GM23338 (cell line): ENCODE data around the gene LY6G6D. TPM values are rescaled to one million over a fixed set of nuclear protein-coding genes. Genes with fewer than 3 reads are reported as not detected.

Source experiments
- ATAC-seq: fragments of 200-7000 bp; cut with Tn5 transposase; 3 replicates; pipeline ENCODE4 v1.9.1; 2020
- DNase-seq: peaks from one replicate; pipeline ENCODE4 v3.0.0-alpha.2; 2015; ENCODE audit warnings: low spot score
- H2AFZ ChIP-seq: fragments of 200-600 bp; sonication (generic); 2 replicates; pipeline ENCODE4 v1.8.0; 2016; ENCODE audit warnings: antibody characterized with exemption, mild to moderate bottlenecking, moderate library complexity
- H3F3A ChIP-seq: fragments of 200-600 bp; sonication (generic); replicated peaks from 2 replicates; pipeline ENCODE4 v1.8.0; 2017; ENCODE audit warnings: antibody characterized with exemption, mixed run types, low read depth
- H3K27ac ChIP-seq: fragments of 200-600 bp; sonication (generic); 2 replicates; pipeline ENCODE4 v1.6.1; 2016; ENCODE audit warnings: low read depth
- H3K27me3 ChIP-seq: fragments of 200-600 bp; sonication (generic); 2 replicates; pipeline ENCODE4 v1.8.0; 2016; ENCODE audit warnings: mild to moderate bottlenecking, mixed run types, moderate library complexity; ENCODE audit not compliant: insufficient read depth
- H3K36me3 ChIP-seq: fragments of 200-600 bp; sonication (generic); 2 replicates; pipeline ENCODE4 v1.8.0; 2016; ENCODE audit warnings: mild to moderate bottlenecking; ENCODE audit not compliant: insufficient read depth
- H3K4me1 ChIP-seq: fragments of 200-600 bp; sonication (generic); 2 replicates; pipeline ENCODE4 v1.8.0; 2016; ENCODE audit warnings: mild to moderate bottlenecking, moderate library complexity; ENCODE audit not compliant: insufficient read depth
- H3K4me2 ChIP-seq: fragments of 200-600 bp; sonication (generic); 2 replicates; pipeline ENCODE4 v1.7.1; 2017; ENCODE audit warnings: mixed run types
- H3K4me3 ChIP-seq: fragments of 200-600 bp; sonication (generic); 2 replicates; pipeline ENCODE4 v1.6.1; 2016; ENCODE audit warnings: mixed run types
- H3K79me2 ChIP-seq: fragments of 200-600 bp; sonication (generic); replicated peaks from 2 replicates; pipeline ENCODE4 v1.8.0; 2017; ENCODE audit warnings: mild to moderate bottlenecking; ENCODE audit not compliant: insufficient read depth
- H3K9me2 ChIP-seq: fragments of 200-600 bp; sonication (generic); 2 replicates; pipeline ENCODE4 v1.8.0; 2017; ENCODE audit not compliant: insufficient read depth
- H4K20me1 ChIP-seq: fragments of 200-600 bp; sonication (generic); replicated peaks from 2 replicates; pipeline ENCODE4 v1.8.0; 2017; ENCODE audit warnings: mild to moderate bottlenecking; ENCODE audit not compliant: insufficient read depth
- H3K27ac Mint-ChIP-seq: 2 replicates; pipeline ENCODE4 v1.8.0; 2020; ENCODE audit warnings: inconsistent platforms, mild to moderate bottlenecking, moderate library complexity, mixed read lengths
- H3K27me3 Mint-ChIP-seq: 3 replicates; pipeline ENCODE4 v1.8.0; 2022; ENCODE audit warnings: low read depth, mild to moderate bottlenecking, moderate library complexity, mixed read lengths, inconsistent platforms; ENCODE audit not compliant: insufficient read depth, poor library complexity
- H3K36me3 Mint-ChIP-seq: 3 replicates; pipeline ENCODE4 v1.8.0; 2021; ENCODE audit warnings: low read depth, mild to moderate bottlenecking, inconsistent platforms, moderate library complexity, mixed read lengths
- H3K4me1 Mint-ChIP-seq: 3 replicates; pipeline ENCODE4 v1.8.0; 2020; ENCODE audit warnings: mild to moderate bottlenecking, inconsistent platforms, mixed read lengths
- H3K4me3 Mint-ChIP-seq: 3 replicates; pipeline ENCODE4 v1.8.0; 2021; ENCODE audit warnings: moderate library complexity, mild to moderate bottlenecking, inconsistent platforms, mixed read lengths
- H3K9me3 Mint-ChIP-seq: 3 replicates; pipeline ENCODE4 v1.8.0; 2020; ENCODE audit warnings: moderate library complexity, mild to moderate bottlenecking, inconsistent platforms, mixed read lengths
- CREB1 ChIP-seq: fragments of 250-450 bp; sonication (Bioruptor Pico); IDR thresholded peaks from 2 replicates; pipeline ENCODE4 v1.5.0; 2020; ENCODE audit warnings: low read depth, mild to moderate bottlenecking, moderate library complexity
- EZH2 ChIP-seq: fragments of 200-600 bp; sonication (generic); IDR thresholded peaks from one replicate; pipeline ENCODE4 v1.8.0; 2017; ENCODE audit warnings: antibody characterized with exemption, mild to moderate bottlenecking, low read depth; ENCODE audit not compliant: unreplicated experiment
- EZH2phosphoT487 ChIP-seq: fragments of 200-600 bp; sonication (generic); IDR thresholded peaks from one replicate; pipeline ENCODE4 v1.8.1; 2018; ENCODE audit warnings: antibody characterized with exemption; ENCODE audit not compliant: unreplicated experiment
- POLR2AphosphoS5 ChIP-seq: IDR thresholded peaks from 2 replicates; pipeline ENCODE4 v1.6.1; 2016; ENCODE audit warnings: antibody characterized with exemption, low read depth
- ZNF331 ChIP-seq: fragments of 250-450 bp; sonication (Bioruptor Pico); IDR thresholded peaks from 2 replicates; pipeline ENCODE4 v1.5.0; 2020; ENCODE audit warnings: low read depth, mild to moderate bottlenecking, moderate library complexity
- polyA plus RNA-seq: library from polyadenylated mRNA; unstranded; fragments of >200 nt; fragmentation: Nextera tagmentation; extraction: Ambion mirVana; gene quantifications from 2 replicates; pipeline ENCODE4 v1.2.1, GENCODE V29; 2016
- total RNA-seq: library from RNA; depleted of rRNA; stranded (reverse); fragments of >200 nt; shearing (Covaris generic); gene quantifications from 2 replicates; pipeline ENCODE4 v1.2.3, GENCODE V29; 2014
- TF ChIP-seq, protein P1 (sequence below): fragments of 250-450 bp; sonication (Bioruptor Pico); IDR thresholded peaks from 2 replicates; pipeline ENCODE4 v1.5.0; 2020; ENCODE audit warnings: mild to moderate bottlenecking, moderate library complexity
- TF ChIP-seq, protein P2 (sequence below), 2 experiments: fragments of 200-600 bp in 1 of 2; sonication (generic) in 1 of 2; conservative IDR thresholded peaks; 2 replicates each; pipeline versions ENCODE4 v1.5.1 to v1.6.1; 2016 to 2017; ENCODE audit warnings: antibody characterized with exemption in 2 of 2, low read depth in 2 of 2, mild to moderate bottlenecking in 2 of 2, moderate library complexity in 1 of 2
- TF ChIP-seq, protein P3 (sequence below): IDR thresholded peaks from 2 replicates; pipeline ENCODE4 v1.6.1; 2016; ENCODE audit warnings: antibody characterized with exemption
- TF ChIP-seq, protein P4 (sequence below): IDR thresholded peaks from one replicate; pipeline ENCODE4 v1.6.1; 2018; ENCODE audit warnings: antibody characterized with exemption; ENCODE audit not compliant: unreplicated experiment

Gene LY6G6D
- total and polyA plus RNA-seq, 2 experiments from 2014 or later, result not detected

DNA sequence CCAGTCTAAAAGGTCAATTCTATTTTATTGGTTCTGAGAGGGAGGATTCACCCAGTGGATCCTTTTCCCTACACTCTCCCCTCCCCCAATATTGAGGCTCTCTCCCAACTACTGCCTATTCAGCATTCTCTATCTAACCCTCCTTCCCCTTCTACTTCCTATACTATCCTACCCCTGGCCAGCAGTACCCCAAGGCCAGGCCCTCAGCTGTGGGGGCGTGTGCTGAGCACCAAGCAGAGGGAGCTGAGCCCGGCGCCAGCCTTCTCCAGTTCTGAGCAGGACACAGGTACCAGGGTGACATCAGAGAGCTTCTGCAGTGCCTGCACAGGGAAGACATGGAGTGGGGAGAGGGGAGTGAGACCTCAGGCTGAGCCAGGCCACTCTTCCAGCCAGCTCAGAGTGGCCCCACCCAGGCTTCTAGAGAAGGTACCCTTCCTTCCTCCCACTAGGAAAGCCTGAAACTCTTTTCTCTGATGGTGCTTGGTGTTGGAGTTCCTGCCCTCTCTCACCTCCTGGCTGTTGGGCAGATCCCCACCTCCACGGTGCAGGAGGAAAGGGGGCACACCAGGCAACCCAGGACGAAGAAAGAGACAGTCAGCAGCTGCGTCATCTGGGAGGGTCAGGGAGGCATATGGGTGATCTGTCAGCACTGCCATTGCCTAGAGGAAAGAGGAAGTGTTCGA, 12.0 kb downstream of the LY6G6D start:
- Histone ChIP-seq H3K4me2 (no peak overlapping the region), H3K4me1 (peaks cover 14% of the 10 kb centered on the region; the same call in 1 of the 2 replicates), H3K79me2 (no peaks in the 10 kb centered on the region), H4K20me1 (no peaks in the 10 kb centered on the region; the same call in 1 of the 2 replicates), H3K27me3 (peaks cover 8% of the 10 kb centered on the region; the same call in 1 of the 2 replicates), H2AFZ (no peak overlapping the region), H3F3A (peaks cover 17% of the 10 kb centered on the region), H3K27ac (no peak overlapping the region), H3K36me3 (peaks cover 13% of the 10 kb centered on the region), H3K9me2 (no peaks in the 10 kb centered on the region), H3K4me3 (no peak overlapping the region)
- no peak for ATAC-seq
- Mint-ChIP-seq H3K4me1 (peaks cover 19% of the 10 kb centered on the region; the same call in 2 of the 3 replicates), H3K4me3 (no peak overlapping the region; the same call in 2 of the 3 replicates), H3K9me3 (no peaks in the 10 kb centered on the region; the same call in 2 of the 3 replicates), H3K27ac (no peak overlapping the region), H3K36me3 (peaks cover 43% of the 10 kb centered on the region), H3K27me3 (peaks cover 20% of the 10 kb centered on the region)
- DNase-seq, result no peak
- TF ChIP-seq POLR2AphosphoS5 (no peak), EZH2 (no peak), CREB1 (CRISPR knock-in tag) (no peak), ZNF331 (no peak), EZH2phosphoT487 (no peak)
- TF ChIP-seq, protein P1, sequence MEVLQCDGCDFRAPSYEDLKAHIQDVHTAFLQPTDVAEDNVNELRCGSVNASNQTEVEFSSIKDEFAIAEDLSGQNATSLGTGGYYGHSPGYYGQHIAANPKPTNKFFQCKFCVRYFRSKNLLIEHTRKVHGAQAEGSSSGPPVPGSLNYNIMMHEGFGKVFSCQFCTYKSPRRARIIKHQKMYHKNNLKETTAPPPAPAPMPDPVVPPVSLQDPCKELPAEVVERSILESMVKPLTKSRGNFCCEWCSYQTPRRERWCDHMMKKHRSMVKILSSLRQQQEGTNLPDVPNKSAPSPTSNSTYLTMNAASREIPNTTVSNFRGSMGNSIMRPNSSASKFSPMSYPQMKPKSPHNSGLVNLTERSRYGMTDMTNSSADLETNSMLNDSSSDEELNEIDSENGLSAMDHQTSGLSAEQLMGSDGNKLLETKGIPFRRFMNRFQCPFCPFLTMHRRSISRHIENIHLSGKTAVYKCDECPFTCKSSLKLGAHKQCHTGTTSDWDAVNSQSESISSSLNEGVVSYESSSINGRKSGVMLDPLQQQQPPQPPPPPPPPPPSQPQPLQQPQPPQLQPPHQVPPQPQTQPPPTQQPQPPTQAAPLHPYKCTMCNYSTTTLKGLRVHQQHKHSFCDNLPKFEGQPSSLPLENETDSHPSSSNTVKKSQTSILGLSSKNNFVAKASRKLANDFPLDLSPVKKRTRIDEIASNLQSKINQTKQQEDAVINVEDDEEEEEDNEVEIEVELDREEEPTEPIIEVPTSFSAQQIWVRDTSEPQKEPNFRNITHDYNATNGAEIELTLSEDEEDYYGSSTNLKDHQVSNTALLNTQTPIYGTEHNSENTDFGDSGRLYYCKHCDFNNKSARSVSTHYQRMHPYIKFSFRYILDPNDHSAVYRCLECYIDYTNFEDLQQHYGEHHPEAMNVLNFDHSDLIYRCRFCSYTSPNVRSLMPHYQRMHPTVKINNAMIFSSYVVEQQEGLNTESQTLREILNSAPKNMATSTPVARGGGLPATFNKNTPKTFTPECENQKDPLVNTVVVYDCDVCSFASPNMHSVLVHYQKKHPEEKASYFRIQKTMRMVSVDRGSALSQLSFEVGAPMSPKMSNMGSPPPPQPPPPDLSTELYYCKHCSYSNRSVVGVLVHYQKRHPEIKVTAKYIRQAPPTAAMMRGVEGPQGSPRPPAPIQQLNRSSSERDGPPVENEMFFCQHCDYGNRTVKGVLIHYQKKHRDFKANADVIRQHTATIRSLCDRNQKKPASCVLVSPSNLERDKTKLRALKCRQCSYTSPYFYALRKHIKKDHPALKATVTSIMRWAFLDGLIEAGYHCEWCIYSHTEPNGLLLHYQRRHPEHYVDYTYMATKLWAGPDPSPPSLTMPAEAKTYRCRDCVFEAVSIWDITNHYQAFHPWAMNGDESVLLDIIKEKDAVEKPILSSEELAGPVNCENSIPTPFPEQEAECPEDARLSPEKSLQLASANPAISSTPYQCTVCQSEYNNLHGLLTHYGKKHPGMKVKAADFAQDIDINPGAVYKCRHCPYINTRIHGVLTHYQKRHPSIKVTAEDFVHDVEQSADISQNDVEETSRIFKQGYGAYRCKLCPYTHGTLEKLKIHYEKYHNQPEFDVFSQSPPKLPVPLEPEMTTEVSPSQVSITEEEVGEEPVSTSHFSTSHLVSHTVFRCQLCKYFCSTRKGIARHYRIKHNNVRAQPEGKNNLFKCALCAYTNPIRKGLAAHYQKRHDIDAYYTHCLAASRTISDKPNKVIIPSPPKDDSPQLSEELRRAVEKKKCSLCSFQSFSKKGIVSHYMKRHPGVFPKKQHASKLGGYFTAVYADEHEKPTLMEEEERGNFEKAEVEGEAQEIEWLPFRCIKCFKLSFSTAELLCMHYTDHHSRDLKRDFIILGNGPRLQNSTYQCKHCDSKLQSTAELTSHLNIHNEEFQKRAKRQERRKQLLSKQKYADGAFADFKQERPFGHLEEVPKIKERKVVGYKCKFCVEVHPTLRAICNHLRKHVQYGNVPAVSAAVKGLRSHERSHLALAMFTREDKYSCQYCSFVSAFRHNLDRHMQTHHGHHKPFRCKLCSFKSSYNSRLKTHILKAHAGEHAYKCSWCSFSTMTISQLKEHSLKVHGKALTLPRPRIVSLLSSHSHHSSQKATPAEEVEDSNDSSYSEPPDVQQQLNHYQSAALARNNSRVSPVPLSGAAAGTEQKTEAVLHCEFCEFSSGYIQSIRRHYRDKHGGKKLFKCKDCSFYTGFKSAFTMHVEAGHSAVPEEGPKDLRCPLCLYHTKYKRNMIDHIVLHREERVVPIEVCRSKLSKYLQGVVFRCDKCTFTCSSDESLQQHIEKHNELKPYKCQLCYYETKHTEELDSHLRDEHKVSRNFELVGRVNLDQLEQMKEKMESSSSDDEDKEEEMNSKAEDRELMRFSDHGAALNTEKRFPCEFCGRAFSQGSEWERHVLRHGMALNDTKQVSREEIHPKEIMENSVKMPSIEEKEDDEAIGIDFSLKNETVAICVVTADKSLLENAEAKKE (CRISPR knock-in tag), result no peak
- TF ChIP-seq, protein P2, sequence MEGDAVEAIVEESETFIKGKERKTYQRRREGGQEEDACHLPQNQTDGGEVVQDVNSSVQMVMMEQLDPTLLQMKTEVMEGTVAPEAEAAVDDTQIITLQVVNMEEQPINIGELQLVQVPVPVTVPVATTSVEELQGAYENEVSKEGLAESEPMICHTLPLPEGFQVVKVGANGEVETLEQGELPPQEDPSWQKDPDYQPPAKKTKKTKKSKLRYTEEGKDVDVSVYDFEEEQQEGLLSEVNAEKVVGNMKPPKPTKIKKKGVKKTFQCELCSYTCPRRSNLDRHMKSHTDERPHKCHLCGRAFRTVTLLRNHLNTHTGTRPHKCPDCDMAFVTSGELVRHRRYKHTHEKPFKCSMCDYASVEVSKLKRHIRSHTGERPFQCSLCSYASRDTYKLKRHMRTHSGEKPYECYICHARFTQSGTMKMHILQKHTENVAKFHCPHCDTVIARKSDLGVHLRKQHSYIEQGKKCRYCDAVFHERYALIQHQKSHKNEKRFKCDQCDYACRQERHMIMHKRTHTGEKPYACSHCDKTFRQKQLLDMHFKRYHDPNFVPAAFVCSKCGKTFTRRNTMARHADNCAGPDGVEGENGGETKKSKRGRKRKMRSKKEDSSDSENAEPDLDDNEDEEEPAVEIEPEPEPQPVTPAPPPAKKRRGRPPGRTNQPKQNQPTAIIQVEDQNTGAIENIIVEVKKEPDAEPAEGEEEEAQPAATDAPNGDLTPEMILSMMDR (conservative IDR thresholded peaks at IDR 0.05; ENCODE audit: low read depth in 2 of 2), result no peak
- TF ChIP-seq, protein P3, sequence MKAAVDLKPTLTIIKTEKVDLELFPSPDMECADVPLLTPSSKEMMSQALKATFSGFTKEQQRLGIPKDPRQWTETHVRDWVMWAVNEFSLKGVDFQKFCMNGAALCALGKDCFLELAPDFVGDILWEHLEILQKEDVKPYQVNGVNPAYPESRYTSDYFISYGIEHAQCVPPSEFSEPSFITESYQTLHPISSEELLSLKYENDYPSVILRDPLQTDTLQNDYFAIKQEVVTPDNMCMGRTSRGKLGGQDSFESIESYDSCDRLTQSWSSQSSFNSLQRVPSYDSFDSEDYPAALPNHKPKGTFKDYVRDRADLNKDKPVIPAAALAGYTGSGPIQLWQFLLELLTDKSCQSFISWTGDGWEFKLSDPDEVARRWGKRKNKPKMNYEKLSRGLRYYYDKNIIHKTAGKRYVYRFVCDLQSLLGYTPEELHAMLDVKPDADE, result no peak
- TF ChIP-seq, protein P4, sequence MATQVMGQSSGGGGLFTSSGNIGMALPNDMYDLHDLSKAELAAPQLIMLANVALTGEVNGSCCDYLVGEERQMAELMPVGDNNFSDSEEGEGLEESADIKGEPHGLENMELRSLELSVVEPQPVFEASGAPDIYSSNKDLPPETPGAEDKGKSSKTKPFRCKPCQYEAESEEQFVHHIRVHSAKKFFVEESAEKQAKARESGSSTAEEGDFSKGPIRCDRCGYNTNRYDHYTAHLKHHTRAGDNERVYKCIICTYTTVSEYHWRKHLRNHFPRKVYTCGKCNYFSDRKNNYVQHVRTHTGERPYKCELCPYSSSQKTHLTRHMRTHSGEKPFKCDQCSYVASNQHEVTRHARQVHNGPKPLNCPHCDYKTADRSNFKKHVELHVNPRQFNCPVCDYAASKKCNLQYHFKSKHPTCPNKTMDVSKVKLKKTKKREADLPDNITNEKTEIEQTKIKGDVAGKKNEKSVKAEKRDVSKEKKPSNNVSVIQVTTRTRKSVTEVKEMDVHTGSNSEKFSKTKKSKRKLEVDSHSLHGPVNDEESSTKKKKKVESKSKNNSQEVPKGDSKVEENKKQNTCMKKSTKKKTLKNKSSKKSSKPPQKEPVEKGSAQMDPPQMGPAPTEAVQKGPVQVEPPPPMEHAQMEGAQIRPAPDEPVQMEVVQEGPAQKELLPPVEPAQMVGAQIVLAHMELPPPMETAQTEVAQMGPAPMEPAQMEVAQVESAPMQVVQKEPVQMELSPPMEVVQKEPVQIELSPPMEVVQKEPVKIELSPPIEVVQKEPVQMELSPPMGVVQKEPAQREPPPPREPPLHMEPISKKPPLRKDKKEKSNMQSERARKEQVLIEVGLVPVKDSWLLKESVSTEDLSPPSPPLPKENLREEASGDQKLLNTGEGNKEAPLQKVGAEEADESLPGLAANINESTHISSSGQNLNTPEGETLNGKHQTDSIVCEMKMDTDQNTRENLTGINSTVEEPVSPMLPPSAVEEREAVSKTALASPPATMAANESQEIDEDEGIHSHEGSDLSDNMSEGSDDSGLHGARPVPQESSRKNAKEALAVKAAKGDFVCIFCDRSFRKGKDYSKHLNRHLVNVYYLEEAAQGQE, result no peak
